Activated CD4-positive, CD25-positive, alpha-beta regulatory T cell treated with anti-CD3 and anti-CD28 coated beads, Interleukin-2, amount 50 U/mL, for 24 hours (primary cell): ENCODE measurements around the gene ATP1A1.

ENCODE experiments used
- ATAC-seq, 2 donors: fragments of 150-1000 bp; cut with Tn5 transposase; one replicate each; pipeline ENCODE4 v1.10.0; 2021; ENCODE audit warnings: mild to moderate bottlenecking in 1 of 2, moderate library complexity in 1 of 2

Gene ATP1A1

GRCh38 chr1:116345843-116346242, 27.2 kb upstream of the ATP1A1 start:
- ATAC-seq = peak; percentile 27 to 32

GRCh38 chr1:116346943-116347673, 25.9 kb upstream of the ATP1A1 start:
- no peak for ATAC-seq

- ATAC-seq = no peak
Measured at GRCh38 chr1:116347696-116348095, 25.3 kb upstream of the ATP1A1 start.

- no peak for ATAC-seq
Measured at GRCh38 chr1:116350097-116350645, 22.9 kb upstream of the ATP1A1 start.

- no peak for ATAC-seq
Measured at GRCh38 chr1:116351914-116352313, 21.1 kb upstream of the ATP1A1 start.

GRCh38 chr1:116352349-116352813, 20.7 kb upstream of the ATP1A1 start:
- peak; percentile 89 to 90 for ATAC-seq

GRCh38 chr1:116353155-116353554, 19.9 kb upstream of the ATP1A1 start:
- no peak for ATAC-seq

GRCh38 chr1:116356067-116356466, 17.0 kb upstream of the ATP1A1 start:
- no peak for ATAC-seq

GRCh38 chr1:116356673-116357072, 16.4 kb upstream of the ATP1A1 start:
- ATAC-seq = no peak

- ATAC-seq = no peak
Measured at GRCh38 chr1:116357487-116357886, 15.6 kb upstream of the ATP1A1 start.

- no peak for ATAC-seq
Measured at GRCh38 chr1:116359060-116359830, 13.8 kb upstream of the ATP1A1 start.

- ATAC-seq = no peak
Measured at GRCh38 chr1:116359871-116360270, 13.2 kb upstream of the ATP1A1 start.

- no peak for ATAC-seq
Measured at GRCh38 chr1:116360429-116361173, 12.4 kb upstream of the ATP1A1 start.

GRCh38 chr1:116361648-116362047, 11.4 kb upstream of the ATP1A1 start:
- ATAC-seq = no peak

- ATAC-seq = no peak
Measured at GRCh38 chr1:116362050-116362449, 11.0 kb upstream of the ATP1A1 start.

- ATAC-seq = no peak
Measured at GRCh38 chr1:116365353-116365780, 7.7 kb upstream of the ATP1A1 start.

GRCh38 chr1:116365857-116366256, 7.2 kb upstream of the ATP1A1 start:
- ATAC-seq = no peak

GRCh38 chr1:116367256-116367945, 5.6 kb upstream of the ATP1A1 start:
- no peak for ATAC-seq

GRCh38 chr1:116368241-116368640, 4.8 kb upstream of the ATP1A1 start:
- ATAC-seq = no peak

GRCh38 chr1:116370181-116370580, 2.9 kb upstream of the ATP1A1 start:
- ATAC-seq = no peak

- no peak for ATAC-seq
Measured at GRCh38 chr1:116371752-116372151, 1.3 kb upstream of the ATP1A1 start.

GRCh38 chr1:116372191-116372590, 853 bp upstream of the ATP1A1 start:
- no peak for ATAC-seq
